ENCODE measurements around the gene NFIA. TPM values are rescaled to one million over a fixed set of nuclear protein-coding genes. Genes with fewer than 3 reads are reported as not detected.

Gene NFIA
- polyA plus RNA-seq, 3 donors = 1.4 to 5.3 (median 2.4) TPM

- no peaks in the 10 kb centered on the region for H3K27me3 ChIP-seq (ENCODE audit: control insufficient read depth in 2 of 2, insufficient read depth in 2 of 2, low read length in 2 of 2)
- Mint-ChIP-seq H3K36me3 (no peaks in the 10 kb centered on the region), H3K4me1 (no peaks in the 10 kb centered on the region), H3K9me3 (peaks cover 1 to 9% (median 5%) of the 10 kb centered on the region in 7 donors), H3K4me3 (no peak overlapping the region), H3K27me3 (ENCODE audit: low read depth in 3 of 3) (no peaks in the 10 kb centered on the region), H3K27ac (no peak overlapping the region)
- DNase-seq = peak in 2 of 3 donors; percentile 5 to 15
- H3K79me2 ChIP-seq (ENCODE audit: insufficient read depth, low read length) = no peaks in the 10 kb centered on the region
- no peaks in the 10 kb centered on the region for H3K9me3 ChIP-seq (replicated peaks in 1 of 2; ENCODE audit: control insufficient read depth in 1 of 2, insufficient read depth in 1 of 2, low read length in 2 of 2)
- WGBS (ENCODE audit: insufficient coverage) = no CpG with 5 or more reads among the region's 4 CpGs
- no peak overlapping the region for H3K27ac ChIP-seq (ENCODE audit: low read depth in 1 of 2, low read length in 2 of 2)
- TF ChIP-seq CTCF (IDR thresholded peaks at IDR 0.05) = no peak
- no peak overlapping the region for H3K9ac ChIP-seq (ENCODE audit: insufficient read depth, low read length, poor library complexity, severe bottlenecking)
- no peaks in the 10 kb centered on the region for H4K20me1 ChIP-seq (ENCODE audit: insufficient read depth, low read length)
- H3K4me2 ChIP-seq (replicated peaks; ENCODE audit: extremely low read depth, low read length, poor library complexity, severe bottlenecking) = no peak overlapping the region
- H2AFZ ChIP-seq (ENCODE audit: insufficient read depth, low read depth, low read length, poor library complexity, severe bottlenecking) = no peak overlapping the region
- H3K4me3 ChIP-seq (replicated peaks in 1 of 3; ENCODE audit: low read depth in 2 of 3, low read length in 3 of 3) = no peak overlapping the region
- H3K36me3 ChIP-seq (replicated peaks in 1 of 2; ENCODE audit: control insufficient read depth in 1 of 2, insufficient read depth in 2 of 2, low read length in 2 of 2) = no peaks in the 10 kb centered on the region
- no peaks in the 10 kb centered on the region for H3K4me1 ChIP-seq (ENCODE audit: control insufficient read depth in 1 of 2, insufficient read depth in 2 of 2, low read length in 2 of 2)
- intact Hi-C loops (cut with micrococcal nuclease) = no loop called here
Observed at GRCh38 chr1:61301824-61302657, 219.7 kb downstream of the NFIA start.

DNA sequence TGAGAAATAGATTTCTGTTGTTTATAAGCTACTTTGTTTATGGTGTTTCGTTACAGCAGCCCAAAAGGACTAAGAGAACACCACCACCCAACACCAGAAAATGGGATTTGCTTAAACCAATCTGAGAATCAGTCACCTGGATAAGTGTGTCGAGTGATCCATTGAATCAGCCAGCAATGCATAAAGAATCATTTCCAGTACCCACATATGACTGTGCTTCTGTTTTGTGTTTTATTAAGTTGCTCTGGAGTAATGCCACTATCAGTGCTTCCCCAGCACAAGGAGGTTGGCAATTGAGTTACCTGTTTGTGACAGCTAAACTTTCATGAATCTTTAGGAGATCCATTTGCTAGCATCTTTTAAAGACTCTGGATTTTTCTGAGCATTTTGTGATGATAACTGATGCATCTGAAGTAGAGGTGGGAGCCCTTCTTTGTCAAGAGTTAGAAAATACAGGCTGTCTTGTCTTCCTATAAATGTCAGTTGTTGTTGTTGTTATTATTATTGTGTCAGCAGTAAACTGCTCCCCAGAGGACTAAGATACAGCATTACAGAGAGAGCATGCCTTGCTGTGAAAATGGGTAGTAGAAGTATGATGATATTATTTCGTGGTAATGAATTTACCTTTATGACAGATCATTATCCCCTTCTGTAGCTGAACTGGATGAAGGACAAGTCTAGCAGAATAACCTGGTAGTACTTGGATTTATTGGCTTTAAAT, 225.2 kb downstream of the NFIA start:
- Histone ChIP-seq H3K36me3 (replicated peaks in 1 of 2; ENCODE audit: control insufficient read depth in 1 of 2, insufficient read depth in 2 of 2, low read length in 2 of 2) (no peaks in the 10 kb centered on the region), H3K79me2 (ENCODE audit: insufficient read depth, low read length) (no peaks in the 10 kb centered on the region), H3K27me3 (ENCODE audit: control insufficient read depth in 2 of 2, insufficient read depth in 2 of 2, low read length in 2 of 2) (no peaks in the 10 kb centered on the region), H3K27ac (ENCODE audit: low read depth in 1 of 2, low read length in 2 of 2) (no peak overlapping the region), H3K9ac (ENCODE audit: insufficient read depth, low read length, poor library complexity, severe bottlenecking) (no peak overlapping the region), H3K4me3 (replicated peaks in 1 of 3; ENCODE audit: low read depth in 2 of 3, low read length in 3 of 3) (no peak overlapping the region), H3K9me3 (replicated peaks in 1 of 2; ENCODE audit: control insufficient read depth in 1 of 2, insufficient read depth in 1 of 2, low read length in 2 of 2) (no peaks in the 10 kb centered on the region), H2AFZ (ENCODE audit: insufficient read depth, low read depth, low read length, poor library complexity, severe bottlenecking) (no peak overlapping the region), H4K20me1 (ENCODE audit: insufficient read depth, low read length) (no peaks in the 10 kb centered on the region), H3K4me2 (replicated peaks; ENCODE audit: extremely low read depth, low read length, poor library complexity, severe bottlenecking) (no peak overlapping the region), H3K4me1 (ENCODE audit: control insufficient read depth in 1 of 2, insufficient read depth in 2 of 2, low read length in 2 of 2) (no peaks in the 10 kb centered on the region)
- TF ChIP-seq CTCF (IDR thresholded peaks at IDR 0.05) = no peak
- Mint-ChIP-seq H3K4me3 (no peak overlapping the region), H3K27me3 (ENCODE audit: low read depth in 3 of 3) (peaks cover 0 to 2% (median 0%) of the 10 kb centered on the region in 3 donors), H3K4me1 (no peaks in the 10 kb centered on the region), H3K9me3 (peaks cover 0 to 3% (median 1%) of the 10 kb centered on the region in 7 donors), H3K27ac (no peak overlapping the region), H3K36me3 (no peaks in the 10 kb centered on the region)
- no CpG with 5 or more reads among the region's 3 CpGs for WGBS (ENCODE audit: insufficient coverage)
- intact Hi-C loops (cut with micrococcal nuclease) = no loop called here
- DNase-seq = no peak
